Measurements from ENCODE around the gene PSMA1. TPM values are rescaled to one million over a fixed set of nuclear protein-coding genes. Genes with fewer than 3 reads are reported as not detected.
"Not testable (repeated sequence)": the region's sequence is repeated elsewhere in the genome, so short reads cannot be mapped to it uniquely, and the experiment has no call there.

Gene PSMA1
- total RNA-seq, result 106 TPM

DNA sequence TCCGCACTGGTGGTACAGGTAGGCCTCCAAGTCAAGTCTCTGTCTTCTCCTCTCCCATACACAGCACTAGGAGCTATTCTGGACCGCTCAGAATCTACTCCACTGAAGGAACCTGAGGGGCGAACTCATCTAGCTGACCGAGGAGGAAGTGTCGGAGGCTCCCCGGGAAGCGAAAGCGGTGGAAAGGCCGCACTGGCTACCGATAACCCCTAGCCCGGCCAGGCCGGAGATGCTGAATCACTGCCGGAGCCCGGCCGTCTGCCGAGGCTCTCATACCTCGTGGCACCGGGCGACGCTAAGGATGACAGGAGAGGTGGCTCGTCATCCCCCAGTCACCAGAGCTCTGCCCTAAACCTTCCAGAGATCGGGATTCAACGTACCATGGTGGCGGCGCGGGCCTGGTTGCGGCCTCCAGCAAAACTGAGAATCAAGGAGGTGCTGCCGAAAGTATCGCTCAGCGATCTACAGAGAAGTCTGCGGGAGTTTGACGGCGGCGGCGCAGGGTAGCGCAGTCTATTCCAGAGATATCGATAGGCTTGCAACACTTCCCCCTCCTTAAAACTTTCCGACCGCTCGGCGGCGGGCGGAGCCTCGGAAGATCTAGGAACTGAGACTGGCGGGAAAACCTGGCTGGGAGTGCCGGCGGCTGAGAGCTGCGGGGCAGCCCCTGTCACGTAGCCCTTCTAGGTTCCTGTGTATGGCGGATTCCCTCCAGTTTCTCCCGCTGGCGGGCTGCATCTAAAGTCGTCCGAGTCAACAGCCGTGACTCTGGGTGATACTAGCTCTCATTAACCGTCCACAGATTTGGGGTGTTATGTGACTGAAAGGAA, at the start of gene PSMA1:
PSMA1 (minus strand) TSS at position 470 of the 830 bp plus-strand sequence; CDS start at position 383, 87 bp downstream.
- peak; percentile 98 for ATAC-seq

DNA sequence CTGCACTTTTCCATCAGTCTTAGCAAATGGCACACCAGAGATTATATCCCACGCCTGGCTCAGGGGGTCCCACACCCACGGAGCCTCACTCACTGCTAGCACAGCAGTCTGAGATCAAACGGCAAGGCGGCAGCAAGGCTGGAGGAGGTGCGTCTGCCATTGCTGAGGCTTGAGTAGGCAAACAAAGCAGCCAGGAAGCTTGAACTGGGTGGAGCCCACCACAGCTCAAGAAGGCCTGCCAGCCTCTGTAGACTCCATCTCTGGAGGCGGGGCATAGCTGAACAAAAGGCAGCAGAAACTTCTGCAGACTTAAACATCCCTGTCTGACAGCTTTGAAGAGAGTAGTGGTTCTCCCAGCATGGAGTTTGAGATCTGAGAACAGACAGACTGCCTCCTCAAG, 49.3 kb upstream of the PSMA1 start:
- ATAC-seq, result not testable (repeated sequence)

GRCh38 chr11:14567064-14567651, 47.0 kb upstream of the PSMA1 start:
- no peak for ATAC-seq

DNA sequence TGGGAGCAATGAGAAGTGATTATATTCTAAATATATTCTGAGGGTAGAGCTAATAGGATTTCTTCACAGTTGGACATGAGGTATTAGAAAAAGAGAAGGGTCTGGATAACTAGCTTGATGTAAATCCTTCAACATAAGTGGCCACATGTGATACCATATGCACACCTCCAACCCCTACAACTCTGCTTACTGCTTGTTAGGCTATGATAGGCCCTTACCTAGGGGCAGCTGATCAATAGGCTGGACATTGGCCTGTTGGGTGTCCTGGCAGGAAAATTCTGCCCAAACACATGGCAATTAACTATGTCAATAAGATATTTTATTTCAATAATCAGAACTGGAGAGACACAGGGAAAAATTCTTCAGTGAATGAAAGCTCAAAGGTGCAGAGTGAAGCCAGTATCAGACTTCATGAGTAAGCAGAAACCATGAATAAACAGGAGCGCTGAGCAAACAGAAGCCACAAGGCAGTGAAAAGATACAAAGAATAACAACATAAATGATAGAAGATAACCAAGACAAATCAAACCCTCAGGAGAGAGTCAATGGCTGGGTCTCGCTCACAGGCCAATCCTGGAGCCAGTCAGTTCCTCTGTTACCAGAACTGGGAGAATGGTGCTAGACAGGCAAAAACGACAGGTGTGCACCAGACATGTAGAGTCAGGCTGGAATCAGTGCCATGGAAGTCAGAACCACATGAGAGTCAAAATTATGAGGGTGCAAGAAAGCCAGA, 46.3 kb upstream of the PSMA1 start:
- no peak for ATAC-seq

DNA sequence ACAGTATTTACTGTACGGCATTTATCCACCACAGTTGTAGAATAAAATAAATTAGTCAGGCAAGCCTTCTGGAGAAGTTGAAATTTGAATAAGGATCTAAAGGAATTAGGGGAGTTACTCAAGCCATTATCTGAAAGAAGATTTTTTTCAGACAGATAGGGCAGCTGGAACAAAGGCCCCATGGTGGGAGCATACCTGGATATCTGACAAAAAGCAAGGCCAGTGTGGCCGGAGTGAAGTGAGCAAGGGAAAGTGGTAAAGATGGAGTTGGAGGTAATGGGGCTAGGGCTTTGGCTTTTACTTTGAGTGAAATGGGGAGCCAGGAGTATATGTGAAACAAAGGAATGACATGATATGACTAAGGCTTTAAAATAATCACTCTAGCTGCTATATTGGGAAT, 45.7 kb upstream of the PSMA1 start:
- ATAC-seq, result no peak

GRCh38 chr11:14555818-14556217, 35.6 kb upstream of the PSMA1 start:
- no peak for ATAC-seq

GRCh38 chr11:14554959-14555358, 34.8 kb upstream of the PSMA1 start:
- ATAC-seq, result peak; percentile 32

- no peak for ATAC-seq
These were observed 31.9 kb upstream of the PSMA1 start for GRCh38 chr11:14552089-14552488.

GRCh38 chr11:14551380-14551779, 31.2 kb upstream of the PSMA1 start:
- ATAC-seq, result no peak

- ATAC-seq, result no peak
These were observed 29.7 kb upstream of the PSMA1 start for GRCh38 chr11:14549891-14550290.

DNA sequence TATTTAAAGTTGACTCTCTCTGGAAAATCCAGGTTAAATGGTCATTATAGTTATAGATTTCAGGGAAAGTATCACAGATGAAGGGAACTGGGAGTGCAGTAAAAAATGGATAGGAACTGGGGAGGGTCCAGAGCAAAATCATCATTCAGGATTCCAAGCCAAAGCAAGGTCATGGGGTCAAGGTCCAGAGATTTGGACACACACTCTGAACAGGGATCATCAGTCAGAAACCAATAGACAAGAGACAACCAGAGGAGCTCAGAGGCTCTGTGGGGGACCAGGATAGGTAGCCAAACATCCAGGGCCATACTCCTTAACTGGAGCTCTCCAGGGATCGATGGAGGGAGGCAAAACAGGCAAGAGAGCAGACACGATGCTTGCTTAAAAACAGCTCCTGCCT, 27.3 kb upstream of the PSMA1 start:
- no peak for ATAC-seq

GRCh38 chr11:14546672-14547071, 26.5 kb upstream of the PSMA1 start:
- ATAC-seq, result no peak

DNA sequence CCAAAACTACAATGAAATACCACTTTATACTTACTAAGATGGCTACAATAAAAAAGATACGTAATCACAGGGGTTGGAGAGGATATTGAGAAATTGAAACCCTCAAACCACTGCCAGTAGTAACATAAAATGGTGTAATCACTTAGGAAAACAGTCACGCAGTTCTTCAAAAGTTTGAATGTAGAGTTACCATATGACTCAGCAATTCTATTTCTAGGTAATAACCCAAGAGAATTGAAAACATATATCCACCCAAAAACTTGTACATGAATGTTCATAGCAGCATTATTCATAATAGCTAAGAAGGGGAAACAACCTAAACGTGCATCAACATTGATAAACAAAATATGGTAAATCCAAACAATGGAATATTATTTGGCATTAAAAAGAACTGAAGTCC, 24.4 kb upstream of the PSMA1 start:
- no peak for ATAC-seq

DNA sequence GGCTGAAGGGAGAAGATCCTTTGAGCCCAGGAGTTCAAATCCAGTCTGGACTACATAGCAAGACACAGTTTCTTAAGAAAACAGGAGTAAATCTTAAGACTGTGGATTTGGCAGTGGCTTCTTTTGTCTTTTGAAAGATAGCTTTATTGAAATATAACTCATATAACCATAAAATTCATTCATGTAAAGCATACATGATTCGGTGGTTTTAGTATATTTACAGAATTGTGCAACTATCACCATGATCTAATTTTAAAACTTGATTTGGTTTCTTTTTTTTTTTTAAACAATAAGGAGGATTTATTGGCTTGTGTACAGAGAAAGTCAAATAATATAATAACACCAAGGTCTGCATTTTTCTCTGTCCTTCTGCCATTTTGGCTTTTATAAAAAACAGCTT, 23.1 kb upstream of the PSMA1 start:
- no peak for ATAC-seq

- ATAC-seq, result no peak
These were observed 22.1 kb upstream of the PSMA1 start for GRCh38 chr11:14542324-14542723.

GRCh38 chr11:14541192-14541947, 21.2 kb upstream of the PSMA1 start:
- ATAC-seq, result no peak

DNA sequence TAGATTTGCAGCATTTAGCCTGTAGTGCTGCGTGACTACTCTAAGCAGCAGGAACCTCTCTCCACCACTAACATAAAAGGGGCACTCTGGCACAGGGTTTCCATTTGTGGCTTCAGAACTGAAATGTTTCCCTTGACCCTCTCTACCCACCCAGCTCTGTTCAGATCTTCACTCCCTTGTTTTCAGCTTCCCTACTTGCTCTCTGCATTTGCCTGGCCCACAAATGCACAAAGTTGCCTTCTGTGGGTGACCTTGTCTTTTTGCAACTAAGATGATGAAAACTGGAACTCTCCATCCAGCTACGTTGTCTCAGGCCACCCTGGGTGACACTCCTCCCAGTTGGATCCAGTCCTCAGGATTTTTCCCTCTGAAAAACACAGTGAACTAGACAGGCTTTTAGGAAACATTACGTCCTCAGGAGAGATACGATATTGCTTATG, 19.8 kb upstream of the PSMA1 start:
- no peak for ATAC-seq

GRCh38 chr11:14538926-14539554, 18.9 kb upstream of the PSMA1 start:
- no peak for ATAC-seq

DNA sequence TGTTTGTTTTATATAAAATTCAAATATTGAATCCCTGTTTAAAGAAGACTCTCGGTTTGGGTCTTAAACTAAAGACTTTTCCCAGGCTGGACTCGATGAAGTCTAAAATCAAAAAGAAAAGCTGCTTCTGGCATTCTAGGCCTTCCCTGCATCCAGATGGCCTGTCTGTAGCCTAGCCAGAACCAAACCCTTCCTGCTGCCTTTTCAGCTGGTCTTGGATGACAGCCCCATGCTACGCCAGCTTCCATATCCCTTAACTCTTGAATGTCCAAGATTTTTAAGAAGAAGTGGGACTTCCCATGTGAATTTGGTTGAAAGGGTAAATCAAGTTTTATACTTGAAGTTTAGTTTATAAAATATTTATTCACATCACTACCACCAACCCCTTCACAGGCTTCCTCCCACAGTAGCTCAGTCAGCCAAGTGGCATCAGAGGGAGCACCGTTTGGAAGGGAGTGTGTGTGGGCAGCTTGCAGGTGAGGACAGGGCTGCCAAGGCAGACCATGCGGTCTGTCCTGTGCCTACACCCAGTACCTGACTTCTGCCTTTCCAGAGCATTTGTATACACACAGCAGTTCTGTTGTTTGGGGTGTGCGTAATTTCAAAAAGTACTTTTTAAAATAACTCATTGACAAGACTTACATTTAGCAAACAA, 18.2 kb upstream of the PSMA1 start:
- no peak for ATAC-seq

DNA sequence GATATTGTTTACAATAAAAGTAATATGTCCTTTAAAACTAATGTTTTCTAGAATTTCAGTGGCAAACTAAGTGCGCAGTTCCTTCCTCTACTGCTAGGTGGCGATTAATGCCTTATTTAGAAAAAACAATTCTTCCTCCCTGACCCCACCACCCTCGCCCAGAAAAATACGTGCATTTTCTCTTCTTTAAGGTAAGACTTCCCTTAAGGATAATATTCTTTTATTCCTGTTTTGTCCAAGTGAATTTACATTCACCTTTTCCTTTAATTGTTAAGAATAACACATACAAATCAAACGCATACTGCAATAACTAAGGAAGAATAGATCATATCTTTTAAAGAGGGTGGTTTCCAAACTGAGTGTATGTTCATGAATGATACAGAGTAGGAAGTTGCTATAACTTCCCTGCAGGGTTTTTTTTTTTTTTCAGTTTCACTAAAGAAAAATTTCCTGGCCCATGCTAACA, 17.0 kb upstream of the PSMA1 start:
- ATAC-seq, result no peak

- ATAC-seq, result not testable (repeated sequence)
These were observed 15.0 kb upstream of the PSMA1 start for GRCh38 chr11:14535166-14535565.

- ATAC-seq, result no peak
These were observed 9.8 kb upstream of the PSMA1 start for GRCh38 chr11:14529951-14530350.
